Activated CD8-positive, alpha-beta T cell treated with anti-CD3 and anti-CD28 coated beads for 36 hours (primary cell): Measurements from ENCODE around the gene NSL1. TPM values are rescaled to one million over a fixed set of nuclear protein-coding genes. Genes with fewer than 3 reads are reported as not detected.
A peak's percentile ranks its signal among the peaks of the same experiment; 100 is the strongest.

Experiments
- ATAC-seq: fragments of 200-7000 bp; cut with Tn5 transposase; one replicate; pipeline ENCODE4 v1.10.0; 2021; ENCODE audit warnings: mild to moderate bottlenecking, moderate library complexity
- CTCF ChIA-PET: fragments of 350-600 bp; sonication (Branson Sonifier 250); formaldehyde crosslinking; loops from one replicate; lab custom pipeline; 2021; ENCODE audit warnings: antibody characterized with exemption; lab: Charles Lee
- POLR2A ChIA-PET: fragments of 350-600 bp; sonication (Branson Sonifier 250); formaldehyde crosslinking; loops from one replicate; lab custom pipeline; 2021; ENCODE audit warnings: antibody characterized with exemption; lab: Charles Lee
- DNase-seq: peaks from one replicate; pipeline ENCODE4 v3.0.0-alpha.2; 2020
- H3K27ac Mint-ChIP-seq: one replicate; pipeline ENCODE4 v1.8.0; 2021; ENCODE audit warnings: mild to moderate bottlenecking, mixed read lengths
- H3K27me3 Mint-ChIP-seq: one replicate; pipeline ENCODE4 v1.8.0; 2021; ENCODE audit warnings: mixed read lengths
- H3K36me3 Mint-ChIP-seq: one replicate; pipeline ENCODE4 v1.8.0; 2021; ENCODE audit warnings: low read depth, mixed read lengths
- H3K4me1 Mint-ChIP-seq: one replicate; pipeline ENCODE4 v1.8.0; 2021; ENCODE audit warnings: low read depth, mixed read lengths
- H3K4me3 Mint-ChIP-seq: one replicate; pipeline ENCODE4 v1.8.0; 2021; ENCODE audit warnings: mild to moderate bottlenecking, moderate library complexity, mixed read lengths
- H3K9me3 Mint-ChIP-seq: one replicate; pipeline ENCODE4 v1.8.0; 2021; ENCODE audit warnings: mixed read lengths
- intact Hi-C: fragments of 100-400 bp; cut with micrococcal nuclease; formaldehyde crosslinking; loops from one replicate; pipeline ENCODE4 v1.10.0; 2022
- total RNA-seq, 2 experiments: library from RNA; stranded (reverse); gene quantifications; one replicate each; pipeline ENCODE4 v1.2.3, GENCODE V29; 2021
- TF ChIP-seq, protein P1 (sequence below): fragments of 200-600 bp; IDR thresholded peaks from one replicate; pipeline ENCODE4 v1.8.0; 2022; ENCODE audit warnings: antibody characterized with exemption, mild to moderate bottlenecking

NSL1 gene
- total RNA-seq, 2 experiments from 2014 or later = 29.6 to 34.9 TPM

DNA sequence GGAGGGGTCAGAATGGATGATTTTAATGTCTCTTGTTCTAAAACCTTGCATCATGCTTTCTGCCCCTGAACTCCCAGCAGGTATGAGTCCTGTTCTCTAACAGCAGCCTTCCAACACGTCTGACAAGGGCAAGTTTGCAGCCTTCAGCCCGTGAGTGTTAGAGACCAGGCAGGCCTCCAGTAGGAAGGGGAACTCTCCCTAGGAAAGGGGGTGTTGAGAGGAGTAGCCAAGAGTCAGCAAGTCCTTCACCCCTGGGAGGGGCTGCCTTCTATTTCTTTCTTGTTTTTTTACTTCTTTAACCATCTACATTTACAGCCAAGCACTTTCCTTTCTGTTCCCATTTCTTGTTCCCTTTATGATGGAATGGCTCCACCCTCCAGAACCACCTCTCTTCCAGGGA is 106.1 kb downstream of the NSL1 start:
- Mint-ChIP-seq H3K4me1 (peaks cover 35% of the 10 kb centered on the region), H3K27ac (peak overlapping the region; percentile 41), H3K4me3 (no peak overlapping the region), H3K9me3 (no peaks in the 10 kb centered on the region), H3K36me3 (peaks cover 31% of the 10 kb centered on the region), H3K27me3 (no peaks in the 10 kb centered on the region)
- ATAC-seq (no peak), DNase-seq (no peak)
- ChIA-PET POLR2A (no interaction called here), CTCF (interaction anchor here (1.1 to 1.4 kb wide), 2 partner anchors 20 to 96 kb away, joined by 3 to 4 read pairs; no protein-coding TSS in a partner anchor)
- TF ChIP-seq, protein P1, sequence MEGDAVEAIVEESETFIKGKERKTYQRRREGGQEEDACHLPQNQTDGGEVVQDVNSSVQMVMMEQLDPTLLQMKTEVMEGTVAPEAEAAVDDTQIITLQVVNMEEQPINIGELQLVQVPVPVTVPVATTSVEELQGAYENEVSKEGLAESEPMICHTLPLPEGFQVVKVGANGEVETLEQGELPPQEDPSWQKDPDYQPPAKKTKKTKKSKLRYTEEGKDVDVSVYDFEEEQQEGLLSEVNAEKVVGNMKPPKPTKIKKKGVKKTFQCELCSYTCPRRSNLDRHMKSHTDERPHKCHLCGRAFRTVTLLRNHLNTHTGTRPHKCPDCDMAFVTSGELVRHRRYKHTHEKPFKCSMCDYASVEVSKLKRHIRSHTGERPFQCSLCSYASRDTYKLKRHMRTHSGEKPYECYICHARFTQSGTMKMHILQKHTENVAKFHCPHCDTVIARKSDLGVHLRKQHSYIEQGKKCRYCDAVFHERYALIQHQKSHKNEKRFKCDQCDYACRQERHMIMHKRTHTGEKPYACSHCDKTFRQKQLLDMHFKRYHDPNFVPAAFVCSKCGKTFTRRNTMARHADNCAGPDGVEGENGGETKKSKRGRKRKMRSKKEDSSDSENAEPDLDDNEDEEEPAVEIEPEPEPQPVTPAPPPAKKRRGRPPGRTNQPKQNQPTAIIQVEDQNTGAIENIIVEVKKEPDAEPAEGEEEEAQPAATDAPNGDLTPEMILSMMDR = no peak
- intact Hi-C loops = no loop called here

DNA sequence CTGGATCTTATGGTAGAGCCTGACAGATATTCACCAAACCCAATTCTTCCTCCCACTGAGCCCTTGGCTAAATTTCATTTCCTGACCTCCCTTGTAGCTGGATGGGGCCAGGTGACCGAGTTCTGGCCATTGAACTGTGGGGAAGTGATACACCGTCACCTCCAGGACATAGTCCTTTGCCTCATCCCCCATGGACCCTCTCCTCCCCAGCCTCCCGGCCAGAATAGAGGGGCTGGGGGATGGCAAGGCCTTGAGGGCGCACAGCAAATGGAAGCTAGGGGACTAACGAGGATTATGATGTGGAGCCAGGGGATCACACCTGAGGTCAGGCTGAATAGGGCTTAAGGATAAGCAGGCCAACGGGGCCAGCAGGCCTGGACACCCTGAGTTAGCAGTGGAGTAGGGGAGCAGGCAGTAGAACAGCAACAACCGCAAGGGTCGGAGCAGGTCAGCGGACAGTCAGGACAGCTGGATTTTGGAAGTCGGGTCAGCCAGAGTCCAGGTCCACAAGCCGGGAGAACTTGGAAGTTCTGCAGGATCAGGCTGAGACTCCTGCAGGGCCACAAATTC is 107.0 kb downstream of the NSL1 start:
- TF ChIP-seq, protein P1 = no peak
- Mint-ChIP-seq H3K4me1 (peaks cover 41% of the 10 kb centered on the region), H3K9me3 (no peaks in the 10 kb centered on the region), H3K4me3 (no peak overlapping the region), H3K27me3 (no peaks in the 10 kb centered on the region), H3K36me3 (peaks cover 31% of the 10 kb centered on the region), H3K27ac (peak overlapping the region; percentile 97)
- no peak for DNase-seq
- ATAC-seq = no peak
- ChIA-PET CTCF (interaction anchor here (0.8 to 1.7 kb wide), 6 partner anchors 15 to 207 kb away, joined by 3 to 6 read pairs (median 4); partner anchors contain the start of gene BATF3), POLR2A (interaction anchor here (1.2 to 1.7 kb wide), 3 partner anchors 9 to 67 kb away, joined by 3 to 10 read pairs (median 3); no protein-coding TSS in a partner anchor)
- intact Hi-C loops = no loop called here

DNA sequence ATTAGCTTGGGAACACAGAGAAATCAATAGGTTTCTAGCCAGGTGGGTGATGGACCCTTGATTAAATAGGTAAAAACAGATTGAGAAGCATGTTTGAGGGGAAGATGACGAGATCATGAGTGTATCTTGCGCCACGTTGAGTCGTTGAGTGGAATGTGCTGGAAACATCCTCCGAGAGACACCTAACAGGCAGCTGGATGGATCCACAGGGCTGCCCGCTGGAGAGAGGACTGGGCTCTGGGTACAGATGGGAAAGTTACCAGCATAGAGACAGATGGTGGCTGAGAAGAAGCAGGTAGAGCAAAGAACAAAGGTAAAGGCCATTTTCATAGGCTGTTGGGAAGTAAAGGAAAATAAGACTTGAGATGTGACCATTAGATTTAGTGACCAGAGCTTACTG is 107.5 kb downstream of the NSL1 start:
- H3K36me3 Mint-ChIP-seq = peaks cover 31% of the 10 kb centered on the region
- peak overlapping the region; percentile 97 for H3K27ac Mint-ChIP-seq
- POLR2A ChIA-PET = interaction anchor here (1.2 to 1.7 kb wide), 3 partner anchors 9 to 67 kb away, joined by 3 to 10 read pairs (median 3); no protein-coding TSS in a partner anchor
- peak overlapping the region; percentile 67 for H3K4me3 Mint-ChIP-seq
- H3K4me1 Mint-ChIP-seq = peaks cover 45% of the 10 kb centered on the region
- no peaks in the 10 kb centered on the region for H3K9me3 Mint-ChIP-seq
- TF ChIP-seq, protein P1 = no peak
- CTCF ChIA-PET = interaction anchor here (0.8 to 1.7 kb wide), 6 partner anchors 15 to 206 kb away, joined by 3 to 6 read pairs (median 4); partner anchors contain the start of gene BATF3
- no peaks in the 10 kb centered on the region for H3K27me3 Mint-ChIP-seq
- ATAC-seq = no peak
- DNase-seq = no peak
- intact Hi-C loops = no loop called here

DNA sequence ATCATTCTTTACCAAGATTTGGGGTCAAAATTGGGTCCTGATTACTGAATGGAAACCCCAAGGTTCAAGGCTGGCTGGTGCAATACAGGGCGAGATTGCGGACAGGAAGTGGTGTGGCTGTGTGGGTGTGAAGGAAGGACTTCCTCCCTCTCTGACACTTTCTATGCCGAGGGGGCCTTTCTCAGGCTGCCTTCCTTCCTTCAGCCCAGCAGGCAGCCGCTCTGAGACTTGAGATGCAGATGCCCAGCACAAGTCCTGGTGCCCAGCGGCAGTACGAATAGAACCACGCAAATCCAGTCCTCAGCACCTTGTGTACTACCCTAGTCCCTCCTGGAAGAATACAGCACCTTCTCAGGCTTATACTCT is 108.2 kb downstream of the NSL1 start:
- Mint-ChIP-seq H3K4me3 (peak overlapping the region; percentile 67), H3K4me1 (peaks cover 52% of the 10 kb centered on the region), H3K27me3 (no peaks in the 10 kb centered on the region), H3K36me3 (peaks cover 31% of the 10 kb centered on the region), H3K9me3 (no peaks in the 10 kb centered on the region), H3K27ac (peak overlapping the region; percentile 97)
- ATAC-seq (peak; percentile 74), DNase-seq (peak; percentile 94)
- CTCF ChIA-PET = interaction anchor here (1.2 to 1.7 kb wide), 3 partner anchors 15 to 205 kb away, joined by 3 to 6 read pairs (median 3); no protein-coding TSS in a partner anchor
- intact Hi-C loops = no loop called here
- TF ChIP-seq, protein P1 = no peak
- POLR2A ChIA-PET = interaction anchor here (1.4 to 1.7 kb wide), 2 partner anchors 10 to 14 kb away, joined by 3 to 10 read pairs; no protein-coding TSS in a partner anchor
